H9 (cell line): ENCODE measurements around the gene C1orf226. TPM values are rescaled to one million over a fixed set of nuclear protein-coding genes. Genes with fewer than 3 reads are reported as not detected.

ENCODE experiments used
- DNase-seq: peaks from one replicate; pipeline ENCODE4 v3.0.0-alpha.2; 2017
- H2AFZ ChIP-seq: one replicate; pipeline ENCODE4 v1.6.1; 2013; ENCODE audit warnings: mild to moderate bottlenecking, low read length, control low read depth, moderate library complexity
- H2AK5ac ChIP-seq: 2 replicates; pipeline ENCODE4 v1.6.1; 2013; ENCODE audit warnings: low read length, control low read depth, mixed read lengths; ENCODE audit not compliant: insufficient read length
- H2BK120ac ChIP-seq: one replicate; pipeline ENCODE4 v1.6.1; 2013; ENCODE audit warnings: low read depth, mild to moderate bottlenecking, low read length, control low read depth, inconsistent platforms; ENCODE audit not compliant: poor library complexity, severe bottlenecking
- H2BK12ac ChIP-seq: 2 replicates; pipeline ENCODE4 v1.6.1; 2013; ENCODE audit warnings: low read length, control low read depth, mixed read lengths, low read depth; ENCODE audit not compliant: insufficient read length
- H2BK15ac ChIP-seq: 2 replicates; pipeline ENCODE4 v1.6.1; 2013; ENCODE audit warnings: low read depth, low read length, control low read depth
- H2BK20ac ChIP-seq: one replicate; pipeline ENCODE4 v1.6.1; 2013; ENCODE audit warnings: low read depth, mild to moderate bottlenecking, low read length, control low read depth, inconsistent platforms; ENCODE audit not compliant: poor library complexity, severe bottlenecking
- H2BK5ac ChIP-seq: 2 replicates; pipeline ENCODE4 v1.6.1; 2013; ENCODE audit warnings: low read length, control low read depth, mixed read lengths; ENCODE audit not compliant: insufficient read length
- H3K14ac ChIP-seq: 2 replicates; pipeline ENCODE4 v1.6.1; 2013; ENCODE audit warnings: low read length, control low read depth; ENCODE audit not compliant: insufficient read depth
- H3K18ac ChIP-seq: 2 replicates; pipeline ENCODE4 v1.6.1; 2013; ENCODE audit warnings: low read depth, mild to moderate bottlenecking, mixed read lengths, low read length, control low read depth; ENCODE audit not compliant: insufficient read length
- H3K23ac ChIP-seq: 2 replicates; pipeline ENCODE4 v1.6.1; 2013; ENCODE audit warnings: low read length, control low read depth, mixed read lengths, low read depth; ENCODE audit not compliant: insufficient read length
- H3K23me2 ChIP-seq: 2 replicates; pipeline ENCODE4 v1.6.1; 2013; ENCODE audit warnings: low read depth, mild to moderate bottlenecking, mixed read lengths, low read length, control low read depth; ENCODE audit not compliant: insufficient read length, poor library complexity, severe bottlenecking
- H3K27ac ChIP-seq: 2 replicates; pipeline ENCODE4 v1.5.1; 2013; ENCODE audit warnings: low read length, control low read depth, mixed read lengths, low read depth; ENCODE audit not compliant: insufficient read length
- H3K27me3 ChIP-seq: 2 replicates; pipeline ENCODE4 v1.6.1; 2013; ENCODE audit warnings: low read length, control low read depth, inconsistent platforms; ENCODE audit not compliant: insufficient read depth
- H3K4ac ChIP-seq: 2 replicates; pipeline ENCODE4 v1.6.1; 2013; ENCODE audit warnings: low read depth, mild to moderate bottlenecking, control low read depth, inconsistent platforms, low read length, moderate library complexity
- H3K4me1 ChIP-seq: 2 replicates; pipeline ENCODE4 v1.6.1; 2013; ENCODE audit warnings: low read length, control low read depth, inconsistent platforms; ENCODE audit not compliant: insufficient read depth
- H3K4me2 ChIP-seq: 2 replicates; pipeline ENCODE4 v1.6.1; 2013; ENCODE audit warnings: low read length, control low read depth, mixed read lengths; ENCODE audit not compliant: insufficient read length, insufficient read depth
- H3K56ac ChIP-seq: 2 replicates; pipeline ENCODE4 v1.6.1; 2013; ENCODE audit warnings: low read depth, mild to moderate bottlenecking, mixed read lengths, low read length, control low read depth; ENCODE audit not compliant: insufficient read length
- H3K79me1 ChIP-seq: 2 replicates; pipeline ENCODE4 v1.6.1; 2013; ENCODE audit warnings: low read depth, mild to moderate bottlenecking, moderate library complexity, low read length, control low read depth, inconsistent platforms; ENCODE audit not compliant: insufficient read depth, poor library complexity, severe bottlenecking
- H3K79me2 ChIP-seq: 2 replicates; pipeline ENCODE4 v1.6.1; 2013; ENCODE audit warnings: low read length, control low read depth, inconsistent platforms; ENCODE audit not compliant: insufficient read depth
- H3K9ac ChIP-seq: 2 replicates; pipeline ENCODE4 v1.6.1; 2013; ENCODE audit warnings: low read length, control low read depth, mixed read lengths; ENCODE audit not compliant: insufficient read length; ENCODE audit errors: extremely low read depth
- H3K9me3 ChIP-seq: one replicate; pipeline ENCODE4 v1.6.1; 2013; ENCODE audit warnings: low read depth, low read length, inconsistent platforms; ENCODE audit not compliant: control insufficient read depth
- H3T11ph ChIP-seq: one replicate; pipeline ENCODE4 v1.6.1; 2013; ENCODE audit warnings: mild to moderate bottlenecking, low read length, control low read depth, inconsistent platforms
- H4K20me1 ChIP-seq: one replicate; pipeline ENCODE4 v1.6.1; 2013; ENCODE audit not compliant: control insufficient read depth, insufficient read length, insufficient read depth
- H4K5ac ChIP-seq: 2 replicates; pipeline ENCODE4 v1.6.1; 2013; ENCODE audit warnings: low read depth, mild to moderate bottlenecking, mixed read lengths, low read length, control low read depth; ENCODE audit not compliant: insufficient read length
- H4K8ac ChIP-seq: replicated peaks from 2 replicates; pipeline ENCODE4 v1.6.1; 2013; ENCODE audit warnings: low read length, control low read depth, mixed read lengths, low read depth; ENCODE audit not compliant: insufficient read length
- H4K91ac ChIP-seq: 2 replicates; pipeline ENCODE4 v1.6.1; 2013; ENCODE audit warnings: low read depth, mild to moderate bottlenecking, moderate library complexity, mixed read lengths, low read length, control low read depth; ENCODE audit not compliant: insufficient read length
- H3K27ac Mint-ChIP-seq, 3 experiments: 2 replicates in 2 of 3; 3 replicates in 1 of 3; pipeline ENCODE4 v1.8.0; 2020 to 2021; ENCODE audit warnings: mixed read lengths in 3 of 3, mild to moderate bottlenecking in 1 of 3, moderate library complexity in 1 of 3
- H3K27me3 Mint-ChIP-seq: 2 replicates; pipeline ENCODE4 v1.8.0; 2021; ENCODE audit warnings: low read depth, mild to moderate bottlenecking, moderate library complexity, mixed read lengths
- H3K36me3 Mint-ChIP-seq, 3 experiments: 2 replicates in 2 of 3; 3 replicates in 1 of 3; pipeline ENCODE4 v1.8.0; 2020 to 2021; ENCODE audit warnings: low read depth in 3 of 3, mixed read lengths in 3 of 3; ENCODE audit not compliant: insufficient read depth in 1 of 3
- H3K4me1 Mint-ChIP-seq, 2 experiments: 2 replicates each; pipeline ENCODE4 v1.8.0; 2020; ENCODE audit warnings: mixed read lengths in 2 of 2
- H3K4me3 Mint-ChIP-seq, 2 experiments: 2 replicates in 1 of 2; 3 replicates in 1 of 2; pipeline ENCODE4 v1.8.0; 2020 to 2021; ENCODE audit warnings: mild to moderate bottlenecking in 2 of 2, mixed read lengths in 2 of 2, moderate library complexity in 1 of 2
- H3K9me3 Mint-ChIP-seq, 2 experiments: 2 replicates in 1 of 2; 3 replicates in 1 of 2; pipeline ENCODE4 v1.8.0; 2020; ENCODE audit warnings: mild to moderate bottlenecking in 2 of 2, mixed read lengths in 2 of 2, moderate library complexity in 1 of 2
- CTCF ChIP-seq: fragments of 200-600 bp; sonication (generic); conservative IDR thresholded peaks from 3 replicates; pipeline ENCODE4 v1.8.0; 2021; ENCODE audit warnings: antibody characterized with exemption, mild to moderate bottlenecking
- WGBS: extraction: QIAGEN DNeasy Blood & Tissue Kit; methylation state at CpG from one replicate; pipeline ENCODE4 v1.1.7; 2013; ENCODE audit warnings: missing lambda C conversion rate, low lambda C conversion rate, mixed read lengths; ENCODE audit not compliant: insufficient read length; ENCODE audit errors: extremely low coverage; 5-methylcytosine and 5-hydroxymethylcytosine counted together
- total RNA-seq: library from RNA; stranded (reverse); gene quantifications from 2 replicates; pipeline ENCODE4 v1.2.1, GENCODE V29; 2021

Gene C1orf226
- total RNA-seq, 1 experiment from 2014 or later: 11.5 TPM

- no peak; the same call in 2 of the 3 replicates for TF ChIP-seq CTCF
- H3K9ac ChIP-seq: no peak overlapping the region
- H2AFZ ChIP-seq: no peak overlapping the region
- no peak overlapping the region for H2BK15ac ChIP-seq
- no peak overlapping the region for H3T11ph ChIP-seq
- Mint-ChIP-seq H3K4me1 (no peaks in the 10 kb centered on the region), H3K4me3 (no peak overlapping the region), H3K9me3 (no peaks in the 10 kb centered on the region), H3K27ac (peak overlapping the region in 1 of 3 experiments; percentile 72; a peak in 1 of 7 replicates), H3K27me3 (no peaks in the 10 kb centered on the region), H3K36me3 (peaks cover 0 to 11% (median 2%) of the 10 kb centered on the region in 3 experiments; a peak in 4 of 7 replicates)
- no peak overlapping the region for H2AK5ac ChIP-seq
- H3K23ac ChIP-seq: no peak overlapping the region
- H3K79me2 ChIP-seq: no peaks in the 10 kb centered on the region
- H4K20me1 ChIP-seq: no peaks in the 10 kb centered on the region
- no peak overlapping the region for H2BK120ac ChIP-seq
- no CpG with 5 or more reads among the region's 13 CpGs for WGBS
- H3K56ac ChIP-seq: no peak overlapping the region
- no peaks in the 10 kb centered on the region for H3K79me1 ChIP-seq
- H4K8ac ChIP-seq: no peak overlapping the region
- no peak overlapping the region for H2BK12ac ChIP-seq
- H3K4ac ChIP-seq: no peak overlapping the region
- no peak overlapping the region for H2BK20ac ChIP-seq
- no peak overlapping the region for H3K4me2 ChIP-seq
- H3K14ac ChIP-seq: no peak overlapping the region; the same call in 1 of the 2 replicates
- H2BK5ac ChIP-seq: no peak overlapping the region
- H3K9me3 ChIP-seq: no peaks in the 10 kb centered on the region
- H4K91ac ChIP-seq: no peak overlapping the region
- H3K27me3 ChIP-seq: no peaks in the 10 kb centered on the region
- no peaks in the 10 kb centered on the region for H3K23me2 ChIP-seq
- H3K27ac ChIP-seq: no peak overlapping the region
- DNase-seq: no peak
- H3K18ac ChIP-seq: no peak overlapping the region
- H4K5ac ChIP-seq: no peak overlapping the region
- H3K4me1 ChIP-seq: no peaks in the 10 kb centered on the region
Observed at GRCh38 chr1:162372159-162373071, 9.1 kb upstream of the C1orf226 start.
